ENCODE data around the gene BEST4.

GRCh38 chr1:44783697-44784093 is 4.3 kb downstream of the BEST4 start:
- TF ChIP-seq RAD21 (conservative IDR thresholded peaks at IDR 0.05) (no peak), REST (IDR thresholded peaks at IDR 0.05; ENCODE audit: borderline replicate concordance) (no peak), CTCF (IDR thresholded peaks at IDR 0.05; ENCODE audit: poor library complexity, severe bottlenecking) (no peak), SMC3 (conservative IDR thresholded peaks at IDR 0.05; ENCODE audit: poor library complexity) (no peak)

Measured in neural cell (in vitro differentiated cells).